Keratinocyte (primary cell): ENCODE results near the gene RHOJ. TPM values are rescaled to one million over a fixed set of nuclear protein-coding genes. Genes with fewer than 3 reads are reported as not detected.

Experiments
- DNase-seq: peaks from one replicate; pipeline ENCODE4 v3.0.0-alpha.2; 2011; ENCODE audit warnings: low read depth, missing footprints, low spot score
- FAIRE-seq: peaks from 2 replicates; lab custom pipeline; 2011; peaks lifted over from hg19 to GRCh38; lab: Jason Lieb, UNC
- H2AFZ ChIP-seq: 2 replicates; pipeline ENCODE4 v1.6.0; 2012; ENCODE audit warnings: low read length, control low read depth, inconsistent platforms; ENCODE audit not compliant: control insufficient read depth
- H3K27ac ChIP-seq: 2 replicates; pipeline ENCODE4 v1.5.1; 2011; ENCODE audit warnings: low read length; ENCODE audit not compliant: control insufficient read depth, insufficient read depth
- H3K27me3 ChIP-seq: 3 replicates; pipeline ENCODE4 v1.6.0; 2011; ENCODE audit warnings: low read length; ENCODE audit not compliant: control insufficient read depth, insufficient read depth; ENCODE audit errors: extremely low read depth
- H3K36me3 ChIP-seq, 2 experiments: 2 replicates in 1 of 2; 3 replicates in 1 of 2; pipeline ENCODE4 v1.5.1; 2011; ENCODE audit warnings: low read length in 2 of 2, mild to moderate bottlenecking in 1 of 2; ENCODE audit not compliant: control insufficient read depth in 2 of 2, insufficient read depth in 2 of 2; ENCODE audit errors: extremely low read depth in 1 of 2
- H3K4me1 ChIP-seq: 3 replicates; pipeline ENCODE4 v1.5.1; 2011; ENCODE audit warnings: low read length; ENCODE audit not compliant: control insufficient read depth, insufficient read depth; ENCODE audit errors: extremely low read depth
- H3K4me2 ChIP-seq: 3 replicates; pipeline ENCODE4 v1.6.0; 2011; ENCODE audit warnings: low read depth, low read length; ENCODE audit not compliant: control insufficient read depth, insufficient read depth; ENCODE audit errors: extremely low read depth
- H3K4me3 ChIP-seq, 3 experiments: fragments of 200-600 bp in 1 of 3; sonication (generic) in 1 of 3; 2 replicates in 2 of 3; 3 replicates in 1 of 3; pipeline ENCODE4 v1.5.1; 2011 to 2016; ENCODE audit warnings: low read length in 3 of 3, mild to moderate bottlenecking in 3 of 3, control low read depth in 2 of 3, inconsistent platforms in 1 of 3, low read depth in 1 of 3, mixed read lengths in 1 of 3, mixed run types in 1 of 3, moderate library complexity in 1 of 3; ENCODE audit not compliant: control insufficient read depth in 2 of 3, insufficient read depth in 2 of 3; ENCODE audit errors: extremely low read depth in 1 of 3
- H3K79me2 ChIP-seq: 2 replicates; pipeline ENCODE4 v1.6.0; 2012; ENCODE audit warnings: low read length; ENCODE audit not compliant: control insufficient read depth, insufficient read depth
- H3K9ac ChIP-seq: 3 replicates; pipeline ENCODE4 v1.6.0; 2011; ENCODE audit warnings: low read length; ENCODE audit not compliant: control insufficient read depth, insufficient read depth; ENCODE audit errors: extremely low read depth
- H3K9me1 ChIP-seq: 3 replicates; pipeline ENCODE4 v1.6.0; 2011; ENCODE audit warnings: low read length; ENCODE audit not compliant: control insufficient read depth, insufficient read depth; ENCODE audit errors: extremely low read depth
- H3K9me3 ChIP-seq: 2 replicates; pipeline ENCODE4 v1.5.1; 2012; ENCODE audit warnings: low read depth, low read length; ENCODE audit not compliant: control insufficient read depth
- H4K20me1 ChIP-seq: 3 replicates; pipeline ENCODE4 v1.6.0; 2011; ENCODE audit warnings: low read length; ENCODE audit not compliant: control insufficient read depth, insufficient read depth; ENCODE audit errors: extremely low read depth
- CTCF ChIP-seq, 3 experiments: IDR thresholded peaks in 1 of 3; conservative IDR thresholded peaks in 1 of 3; optimal IDR thresholded peaks in 1 of 3; 2 replicates in 2 of 3; 3 replicates in 1 of 3; pipeline versions ENCODE3 to v1.5.1; 2011; ENCODE audit warnings: low read length in 3 of 3, mild to moderate bottlenecking in 3 of 3, moderate library complexity in 2 of 3, control low read depth in 1 of 3, inconsistent platforms in 1 of 3; ENCODE audit not compliant: insufficient read depth in 2 of 3; ENCODE audit errors: extremely low read depth in 1 of 3
- EZH2 ChIP-seq: IDR thresholded peaks from one replicate; pipeline ENCODE4 v1.6.1; 2012; ENCODE audit warnings: inconsistent platforms, mild to moderate bottlenecking, low read length, moderate library complexity
- dilution Hi-C: fragments of 300-500 bp; cut with MboI; formaldehyde crosslinking; loops from one replicate; pipeline ENCODE4 v1.7.0; 2020; ENCODE audit warnings: low sequenced_read_pairs; ENCODE audit not compliant: extremely low pct_ligation_motif_present
- polyA plus RNA-seq, 5 experiments: library from polyadenylated mRNA; depleted of rRNA in 3 of 5; stranded (reverse) in 3 of 5; stranded (forward) in 1 of 5; unstranded in 1 of 5; fragments of >200 nt; gene quantifications; 1 replicate in 1 of 5; 2 replicates in 3 of 5; 3 replicates in 1 of 5; pipeline versions ENCODE4 v1.2.1 to v1.2.3, GENCODE V29; 2011 to 2012; ENCODE audit warnings: missing spikeins in 2 of 5, low read depth in 1 of 5, low replicate concordance in 1 of 5

The RHOJ gene
- polyA plus RNA-seq, 1 donor (not counting 4 experiments of a cell fraction or from before 2014, with no cell fraction given) = 0.46 TPM

GRCh38 chr14:63273129-63273528 is 68.9 kb downstream of the RHOJ start:
- Histone ChIP-seq H3K4me1 (peaks cover 2% of the 10 kb centered on the region), H3K27me3 (no peaks in the 10 kb centered on the region), H3K36me3 (no peaks in the 10 kb centered on the region), H3K4me2 (no peak overlapping the region), H3K4me3 (no peak overlapping the region), H2AFZ (no peak overlapping the region), H3K9ac (no peak overlapping the region), H3K9me3 (no peaks in the 10 kb centered on the region), H3K79me2 (no peaks in the 10 kb centered on the region), H3K27ac (no peak overlapping the region), H4K20me1 (no peaks in the 10 kb centered on the region), H3K9me1 (no peaks in the 10 kb centered on the region)
- FAIRE-seq (no peak), DNase-seq (no peak)
- dilution Hi-C loops = no loop called here
- TF ChIP-seq CTCF (optimal IDR thresholded peaks at IDR 0.05 in 1 of 3, IDR thresholded peaks at IDR 0.05 in 1 of 3, conservative IDR thresholded peaks at IDR 0.05 in 1 of 3; ENCODE audit: extremely low read depth in 1 of 3, insufficient read depth in 2 of 3, low read length in 3 of 3) (no peak), EZH2 (no peak)

DNA sequence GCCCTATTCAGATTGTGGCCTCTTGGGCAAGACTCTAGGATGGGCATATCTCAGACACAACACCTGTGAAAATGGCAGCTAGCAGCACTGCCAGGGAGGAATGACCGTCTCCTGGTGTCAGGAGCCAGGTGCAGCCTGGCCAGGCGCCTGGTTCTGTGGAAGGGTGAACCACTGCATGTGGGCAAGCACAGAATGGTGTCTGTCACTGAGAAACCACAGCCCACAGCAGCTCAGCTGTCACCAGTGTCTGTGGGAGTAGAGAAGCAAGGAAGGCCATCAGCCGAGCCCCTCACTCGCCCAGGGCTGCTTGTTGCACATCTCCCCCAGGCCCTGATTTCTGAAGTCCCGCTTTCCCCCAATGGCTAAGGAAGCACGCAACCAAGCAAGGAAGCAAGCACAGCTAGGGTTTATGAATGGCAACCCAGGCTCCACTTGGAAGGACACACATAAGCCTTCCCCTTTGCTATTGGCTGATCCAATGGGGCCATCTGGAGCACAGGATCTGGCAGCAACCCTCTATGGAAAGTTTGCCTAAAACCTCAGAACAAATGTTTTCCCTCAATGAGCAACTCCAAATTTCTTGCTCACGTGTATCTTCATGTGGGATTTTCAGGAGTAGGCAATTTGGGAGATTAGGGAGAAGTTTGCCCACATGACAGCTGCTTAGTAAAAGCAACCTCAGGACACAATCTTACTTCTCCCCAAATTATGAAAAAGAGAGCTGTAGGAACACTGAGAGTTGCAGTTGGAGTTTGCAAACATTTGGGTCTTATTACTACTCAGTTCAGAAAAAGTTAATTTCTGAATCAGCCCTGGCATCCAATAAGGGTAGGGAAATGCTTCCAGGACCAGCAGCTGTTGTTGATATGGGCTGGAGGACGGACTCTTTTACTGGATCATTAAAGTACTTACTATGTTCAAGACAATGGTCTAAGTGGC is 69.7 kb downstream of the RHOJ start:
- Histone ChIP-seq H3K9me1 (no peaks in the 10 kb centered on the region), H4K20me1 (no peaks in the 10 kb centered on the region), H3K9me3 (no peaks in the 10 kb centered on the region), H3K79me2 (no peaks in the 10 kb centered on the region), H3K4me2 (no peak overlapping the region), H3K4me3 (no peak overlapping the region), H3K27me3 (no peaks in the 10 kb centered on the region), H3K27ac (no peak overlapping the region), H3K4me1 (peaks cover 2% of the 10 kb centered on the region), H3K36me3 (no peaks in the 10 kb centered on the region), H3K9ac (no peak overlapping the region), H2AFZ (no peak overlapping the region)
- TF ChIP-seq CTCF (optimal IDR thresholded peaks at IDR 0.05 in 1 of 3, IDR thresholded peaks at IDR 0.05 in 1 of 3, conservative IDR thresholded peaks at IDR 0.05 in 1 of 3; ENCODE audit: extremely low read depth in 1 of 3, insufficient read depth in 2 of 3, low read length in 3 of 3) (peak in 1 of 3 experiments; percentile 33), EZH2 (no peak)
- FAIRE-seq (no peak), DNase-seq (no peak)
- dilution Hi-C loops = no loop called here
